IMR-90 (cell line): ENCODE measurements around the gene IGF2. TPM values are rescaled to one million over a fixed set of nuclear protein-coding genes. Genes with fewer than 3 reads are reported as not detected.

Experiments used
- ATAC-seq: fragments of 200-7000 bp; cut with Tn5 transposase; 2 replicates; pipeline ENCODE4 v1.9.1; 2020; ENCODE audit warnings: low read depth, mild to moderate bottlenecking, moderate library complexity
- BruUV-seq: library from RNA; stranded (reverse); fragments of 400-500 nt; replicated peaks from 2 replicates; lab custom pipeline; 2021; lab: Mats Ljungman, UMichigan
- CTCF ChIA-PET: fragments of 300-600 bp; formaldehyde crosslinking; extraction: SDS; loops from one replicate; lab custom pipeline; 2021; ENCODE audit warnings: antibody characterized with exemption; lab: Yijun Ruan, JAX
- POLR2A ChIA-PET: fragments of 300-600 bp; sonication (Branson Sonifier 250); formaldehyde crosslinking; loops from one replicate; lab custom pipeline; 2022; ENCODE audit warnings: antibody characterized with exemption; ENCODE audit not compliant: unreplicated experiment; lab: Charles Lee
- DNase-seq: peaks from one replicate; pipeline ENCODE4 v3.0.0; 2013
- H2AFZ ChIP-seq: replicated peaks from 2 replicates; pipeline ENCODE3; 2013; ENCODE audit warnings: low read length, mild to moderate bottlenecking; ENCODE audit not compliant: poor library complexity
- H2AK5ac ChIP-seq: 2 replicates; pipeline ENCODE4 v1.6.1; 2013; ENCODE audit warnings: low read depth, low read length, inconsistent platforms
- H2AK9ac ChIP-seq: replicated peaks from 2 replicates; pipeline ENCODE3; 2013; ENCODE audit warnings: mild to moderate bottlenecking, low read depth, low read length, moderate library complexity; ENCODE audit not compliant: poor library complexity
- H2BK120ac ChIP-seq: 2 replicates; pipeline ENCODE4 v1.6.1; 2013; ENCODE audit warnings: low read depth, low read length, inconsistent platforms
- H2BK15ac ChIP-seq: 3 replicates; pipeline ENCODE4 v1.6.1; 2013; ENCODE audit warnings: low read depth, low read length, inconsistent platforms
- H2BK20ac ChIP-seq: 2 replicates; pipeline ENCODE4 v1.6.1; 2013; ENCODE audit warnings: low read depth, mild to moderate bottlenecking, inconsistent platforms, low read length, moderate library complexity
- H2BK5ac ChIP-seq: 2 replicates; pipeline ENCODE4 v1.6.1; 2013; ENCODE audit warnings: mild to moderate bottlenecking, low read depth, low read length, inconsistent platforms; ENCODE audit not compliant: poor library complexity, severe bottlenecking
- H3K14ac ChIP-seq: replicated peaks from 2 replicates; pipeline ENCODE4 v1.6.1; 2013; ENCODE audit warnings: low read depth, low read length, inconsistent platforms
- H3K18ac ChIP-seq: 2 replicates; pipeline ENCODE4 v1.6.1; 2013; ENCODE audit warnings: low read depth, low read length, control low read depth
- H3K23ac ChIP-seq: 2 replicates; pipeline ENCODE4 v1.6.1; 2013; ENCODE audit warnings: low read depth, low read length, inconsistent platforms
- H3K27ac ChIP-seq: 2 replicates; pipeline ENCODE4 v1.5.1; 2013; ENCODE audit warnings: mild to moderate bottlenecking, control low read depth, low read length; ENCODE audit not compliant: insufficient read depth
- H3K27me3 ChIP-seq: 2 replicates; pipeline ENCODE4 v1.6.1; 2013; ENCODE audit warnings: low read length; ENCODE audit not compliant: control insufficient read depth, insufficient read depth
- H3K36me3 ChIP-seq: 2 replicates; pipeline ENCODE4 v1.6.1; 2013; ENCODE audit warnings: low read length, mixed read lengths; ENCODE audit not compliant: control insufficient read depth, insufficient read depth
- H3K4ac ChIP-seq: 2 replicates; pipeline ENCODE4 v1.6.1; 2013; ENCODE audit warnings: low read depth, low read length, inconsistent platforms
- H3K4me1 ChIP-seq: 2 replicates; pipeline ENCODE4 v1.6.1; 2013; ENCODE audit warnings: low read length, mixed read lengths; ENCODE audit not compliant: control insufficient read depth, insufficient read depth
- H3K4me2 ChIP-seq: 2 replicates; pipeline ENCODE4 v1.6.1; 2013; ENCODE audit warnings: low read depth, mild to moderate bottlenecking, control low read depth, low read length, moderate library complexity
- H3K4me3 ChIP-seq: 2 replicates; pipeline ENCODE4 v1.5.1; 2013; ENCODE audit warnings: low read depth, mild to moderate bottlenecking, control low read depth, low read length, moderate library complexity; ENCODE audit not compliant: insufficient read depth
- H3K56ac ChIP-seq: 2 replicates; pipeline ENCODE4 v1.6.1; 2013; ENCODE audit warnings: low read length, inconsistent platforms; ENCODE audit not compliant: insufficient read depth; ENCODE audit errors: extremely low read depth
- H3K79me1 ChIP-seq, 2 experiments: 2 replicates each; pipeline ENCODE4 v1.6.1; 2013; ENCODE audit warnings: low read length in 2 of 2, inconsistent platforms in 1 of 2, low read depth in 1 of 2
- H3K9ac ChIP-seq: 2 replicates; pipeline ENCODE4 v1.6.1; 2013; ENCODE audit warnings: low read depth, low read length, control low read depth
- H3K9me1 ChIP-seq: 2 replicates; pipeline ENCODE4 v1.6.1; 2013; ENCODE audit warnings: low read length, inconsistent platforms; ENCODE audit not compliant: insufficient read depth
- H3K9me3 ChIP-seq: 2 replicates; pipeline ENCODE4 v1.6.1; 2013; ENCODE audit warnings: low read length; ENCODE audit not compliant: control insufficient read depth, insufficient read depth
- H4K20me1 ChIP-seq: 2 replicates; pipeline ENCODE4 v1.6.1; 2013; ENCODE audit warnings: low read length, inconsistent platforms; ENCODE audit not compliant: insufficient read depth
- H4K5ac ChIP-seq: 2 replicates; pipeline ENCODE4 v1.6.1; 2013; ENCODE audit warnings: mild to moderate bottlenecking, low read depth, low read length, control low read depth
- H4K8ac ChIP-seq, 2 experiments: 2 replicates each; pipeline ENCODE4 v1.6.1; 2013; ENCODE audit warnings: low read depth in 2 of 2, low read length in 2 of 2, control low read depth in 1 of 2, inconsistent platforms in 1 of 2
- H4K91ac ChIP-seq: 2 replicates; pipeline ENCODE4 v1.6.1; 2013; ENCODE audit warnings: low read depth, low read length, inconsistent platforms; ENCODE audit not compliant: insufficient read depth
- MAZ ChIP-seq: IDR thresholded peaks from 2 replicates; pipeline ENCODE4 v1.6.1; 2012; ENCODE audit warnings: low read depth, mild to moderate bottlenecking, low read length, improper control_type of control experiment, moderate library complexity, borderline replicate concordance
- WGBS, 2 experiments: methylation state at CpG; one replicate each; pipeline versions ENCODE4 v1.1.5 to v1.1.7; 2013; ENCODE audit warnings: missing lambda C conversion rate in 2 of 2; ENCODE audit not compliant: insufficient read length in 1 of 2; ENCODE audit errors: extremely low coverage in 2 of 2; 5-methylcytosine and 5-hydroxymethylcytosine counted together
- dilution Hi-C: fragments of 300-500 bp; cut with HindIII; formaldehyde crosslinking; loops from one replicate; pipeline ENCODE4 v1.14.3; 2018; ENCODE audit warnings: low sequenced_read_pairs; ENCODE audit not compliant: unreplicated experiment
- in situ Hi-C: fragments of 300-500 bp; cut with MboI; formaldehyde crosslinking; loops from 3 replicates; pipeline ENCODE4 v1.14.3; 2019; ENCODE audit warnings: low sequenced_read_pairs, inconsistent platforms, mixed read lengths
- intact Hi-C: fragments of 100-400 bp; cut with micrococcal nuclease; formaldehyde crosslinking; loops from 2 replicates; pipeline ENCODE4 v1.10.0; 2022
- polyA plus RNA-seq, 3 experiments: library from polyadenylated mRNA; depleted of rRNA; stranded (reverse); fragments of >200 nt; gene quantifications; 2 replicates each; pipeline ENCODE4 v1.2.3, GENCODE V29; 2012; ENCODE audit warnings: low replicate concordance in 1 of 3
- total RNA-seq: library from RNA; depleted of rRNA; stranded (reverse); fragments of >200 nt; gene quantifications from 2 replicates; pipeline ENCODE4 v1.2.3, GENCODE V29; 2012

The IGF2 gene
- total and polyA plus RNA-seq, 2 of the 4 experiments (the other 2 are of a cell fraction) = 2.3 to 21.8 TPM

DNA sequence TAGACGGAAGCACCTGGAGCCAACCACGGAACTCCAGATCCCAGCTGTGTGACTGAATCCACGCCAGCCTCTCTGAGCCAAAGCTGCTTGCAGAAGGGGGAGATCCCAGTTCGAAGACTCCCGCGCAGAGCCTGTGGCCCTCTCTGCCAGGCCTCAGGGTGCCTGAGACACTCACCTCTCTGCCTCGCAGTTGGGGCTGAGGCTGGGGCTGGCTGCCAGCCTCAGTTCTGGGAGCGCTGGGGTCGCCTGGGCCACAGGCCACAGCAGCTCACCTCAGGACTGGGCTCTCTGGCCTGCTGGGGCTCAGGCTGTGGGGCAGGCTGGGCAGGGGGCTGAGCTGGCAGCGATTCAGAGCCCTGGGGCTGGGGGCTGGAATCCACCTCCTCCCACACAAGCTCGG, 8.2 kb upstream of the IGF2 start:
- no peak overlapping the region for H3K9ac ChIP-seq
- ChIA-PET POLR2A (no interaction called here), CTCF (interaction anchor here (0.6 kb wide), 1 partner anchor 9 kb away, joined by 5 read pairs; no protein-coding TSS in a partner anchor)
- no peak overlapping the region for H2BK120ac ChIP-seq
- H4K20me1 ChIP-seq = peaks cover 5% of the 10 kb centered on the region; the same call in 1 of the 2 replicates
- DNase-seq (no peak), ATAC-seq (no peak)
- H2BK5ac ChIP-seq = no peak overlapping the region
- no peaks in the 10 kb centered on the region for H3K36me3 ChIP-seq
- H3K27ac ChIP-seq = no peak overlapping the region
- H3K23ac ChIP-seq = no peak overlapping the region
- no peak overlapping the region for H3K4me2 ChIP-seq
- H2AK9ac ChIP-seq = no peak overlapping the region
- in situ Hi-C loops (no loop called here), dilution Hi-C loops (no loop called here), intact Hi-C loops (no loop called here)
- H3K14ac ChIP-seq = no peak overlapping the region
- no TSS peak for BruUV-seq
- H4K5ac ChIP-seq = no peak overlapping the region
- H2BK20ac ChIP-seq = no peak overlapping the region
- no peak overlapping the region for H3K18ac ChIP-seq
- no peak for TF ChIP-seq MAZ
- no peak overlapping the region for H3K4ac ChIP-seq
- no peak overlapping the region for H3K4me3 ChIP-seq
- peaks cover 2% of the 10 kb centered on the region; the same call in 1 of the 2 replicates for H3K4me1 ChIP-seq
- no peaks in the 10 kb centered on the region for H3K9me1 ChIP-seq
- no peaks in the 10 kb centered on the region for H3K79me1 ChIP-seq
- no peak overlapping the region for H2AFZ ChIP-seq
- 50% methylated on average over 2 of the region's 11 CpGs; no CpG with 5 or more reads in 1 of the 2 experiments for WGBS, 2 experiments
- H3K9me3 ChIP-seq = no peaks in the 10 kb centered on the region
- peaks cover 82% of the 10 kb centered on the region for H3K27me3 ChIP-seq
- no peak overlapping the region for H3K56ac ChIP-seq
- H2AK5ac ChIP-seq = no peak overlapping the region
- H4K8ac ChIP-seq = no peak overlapping the region
- H2BK15ac ChIP-seq = no peak overlapping the region
- H4K91ac ChIP-seq = no peak overlapping the region
